ENCODE results near the gene TNKS2. TPM values are rescaled to one million over a fixed set of nuclear protein-coding genes. Genes with fewer than 3 reads are reported as not detected.

Gene TNKS2
- total RNA-seq, 6 experiments from 2014 or later = 31.2 to 36.3 (median 34.7) TPM

- no peak overlapping the region; the same call in 1 of the 2 replicates for H3K4me3 Mint-ChIP-seq
- H3K36me3 Mint-ChIP-seq (ENCODE audit: low read depth) = no peaks in the 10 kb centered on the region
- TF ChIP-seq, protein P1, sequence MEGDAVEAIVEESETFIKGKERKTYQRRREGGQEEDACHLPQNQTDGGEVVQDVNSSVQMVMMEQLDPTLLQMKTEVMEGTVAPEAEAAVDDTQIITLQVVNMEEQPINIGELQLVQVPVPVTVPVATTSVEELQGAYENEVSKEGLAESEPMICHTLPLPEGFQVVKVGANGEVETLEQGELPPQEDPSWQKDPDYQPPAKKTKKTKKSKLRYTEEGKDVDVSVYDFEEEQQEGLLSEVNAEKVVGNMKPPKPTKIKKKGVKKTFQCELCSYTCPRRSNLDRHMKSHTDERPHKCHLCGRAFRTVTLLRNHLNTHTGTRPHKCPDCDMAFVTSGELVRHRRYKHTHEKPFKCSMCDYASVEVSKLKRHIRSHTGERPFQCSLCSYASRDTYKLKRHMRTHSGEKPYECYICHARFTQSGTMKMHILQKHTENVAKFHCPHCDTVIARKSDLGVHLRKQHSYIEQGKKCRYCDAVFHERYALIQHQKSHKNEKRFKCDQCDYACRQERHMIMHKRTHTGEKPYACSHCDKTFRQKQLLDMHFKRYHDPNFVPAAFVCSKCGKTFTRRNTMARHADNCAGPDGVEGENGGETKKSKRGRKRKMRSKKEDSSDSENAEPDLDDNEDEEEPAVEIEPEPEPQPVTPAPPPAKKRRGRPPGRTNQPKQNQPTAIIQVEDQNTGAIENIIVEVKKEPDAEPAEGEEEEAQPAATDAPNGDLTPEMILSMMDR (IDR thresholded peaks at IDR 0.05) = no peak
- H3K4me1 Mint-ChIP-seq (ENCODE audit: low read depth) = peaks cover 37% of the 10 kb centered on the region
- peaks cover 5% of the 10 kb centered on the region for H3K27me3 Mint-ChIP-seq (ENCODE audit: insufficient read depth)
- no peak overlapping the region for H3K27ac Mint-ChIP-seq
- DNase-seq = no peak
- H3K9me3 Mint-ChIP-seq = no peaks in the 10 kb centered on the region
Observed at GRCh38 chr10:91884536-91884935, 86.3 kb downstream of the TNKS2 start.

DNA sequence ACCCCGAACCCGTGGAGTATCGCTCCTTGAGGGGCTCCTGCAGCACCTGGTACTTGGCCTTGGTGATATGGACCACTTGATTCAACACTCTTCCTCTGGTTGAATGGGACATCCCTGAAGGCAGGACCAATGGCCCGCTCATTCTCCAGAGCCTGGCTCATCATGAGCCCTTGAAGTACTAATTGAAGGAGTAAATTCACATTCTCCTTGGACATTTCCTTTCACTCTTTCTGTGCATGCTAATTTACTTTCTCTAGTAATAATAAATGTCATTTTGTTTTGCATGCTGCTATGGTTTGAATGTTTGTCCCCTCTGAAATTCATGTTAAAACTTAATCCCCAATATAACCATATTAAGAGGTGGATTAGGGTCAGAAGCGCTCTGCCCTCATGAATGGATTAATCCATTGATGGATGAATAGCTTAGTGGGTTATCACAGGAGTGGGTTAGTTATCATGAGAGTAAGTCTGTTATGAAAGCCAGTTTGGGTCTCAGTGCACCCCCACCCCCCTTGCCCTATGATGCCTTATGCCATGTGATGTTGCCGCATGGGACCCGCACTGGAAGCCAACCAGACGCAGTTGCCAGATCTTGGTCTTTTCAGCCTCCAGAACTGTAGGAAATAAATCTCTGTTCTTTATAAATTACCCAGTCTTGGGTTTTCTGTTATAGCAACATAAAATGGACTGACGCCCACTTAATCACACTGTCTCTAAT is 87.3 kb downstream of the TNKS2 start:
- Mint-ChIP-seq H3K9me3 (no peaks in the 10 kb centered on the region), H3K4me1 (ENCODE audit: low read depth) (peaks cover 37% of the 10 kb centered on the region), H3K36me3 (ENCODE audit: low read depth) (no peaks in the 10 kb centered on the region), H3K4me3 (no peak overlapping the region), H3K27me3 (ENCODE audit: insufficient read depth) (peaks cover 3% of the 10 kb centered on the region), H3K27ac (no peak overlapping the region)
- no peak for DNase-seq
- TF ChIP-seq, protein P1 (IDR thresholded peaks at IDR 0.05) = no peak

DNA sequence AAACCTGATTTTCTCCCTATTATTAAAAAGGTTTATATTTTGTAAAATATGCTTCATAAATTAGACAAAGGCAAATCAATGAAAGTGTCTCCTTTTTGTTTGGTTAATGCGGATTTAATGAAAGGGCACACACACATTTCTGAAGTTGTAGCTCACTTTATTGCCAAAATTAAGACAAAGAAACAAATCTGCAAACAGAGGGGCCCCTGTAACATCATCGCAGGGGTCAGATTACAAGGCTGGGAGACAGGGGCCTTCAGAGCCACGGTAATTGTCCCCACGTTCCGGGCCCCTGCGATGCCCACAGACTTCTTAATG is 88.7 kb downstream of the TNKS2 start:
- Mint-ChIP-seq H3K4me3 (peak overlapping the region; percentile 93), H3K4me1 (ENCODE audit: low read depth) (peaks cover 51% of the 10 kb centered on the region), H3K9me3 (no peaks in the 10 kb centered on the region), H3K36me3 (ENCODE audit: low read depth) (no peaks in the 10 kb centered on the region), H3K27ac (no peak overlapping the region), H3K27me3 (ENCODE audit: insufficient read depth) (no peaks in the 10 kb centered on the region; the same call in 1 of the 2 replicates)
- TF ChIP-seq, protein P1 (IDR thresholded peaks at IDR 0.05) = no peak
- DNase-seq = no peak

DNA sequence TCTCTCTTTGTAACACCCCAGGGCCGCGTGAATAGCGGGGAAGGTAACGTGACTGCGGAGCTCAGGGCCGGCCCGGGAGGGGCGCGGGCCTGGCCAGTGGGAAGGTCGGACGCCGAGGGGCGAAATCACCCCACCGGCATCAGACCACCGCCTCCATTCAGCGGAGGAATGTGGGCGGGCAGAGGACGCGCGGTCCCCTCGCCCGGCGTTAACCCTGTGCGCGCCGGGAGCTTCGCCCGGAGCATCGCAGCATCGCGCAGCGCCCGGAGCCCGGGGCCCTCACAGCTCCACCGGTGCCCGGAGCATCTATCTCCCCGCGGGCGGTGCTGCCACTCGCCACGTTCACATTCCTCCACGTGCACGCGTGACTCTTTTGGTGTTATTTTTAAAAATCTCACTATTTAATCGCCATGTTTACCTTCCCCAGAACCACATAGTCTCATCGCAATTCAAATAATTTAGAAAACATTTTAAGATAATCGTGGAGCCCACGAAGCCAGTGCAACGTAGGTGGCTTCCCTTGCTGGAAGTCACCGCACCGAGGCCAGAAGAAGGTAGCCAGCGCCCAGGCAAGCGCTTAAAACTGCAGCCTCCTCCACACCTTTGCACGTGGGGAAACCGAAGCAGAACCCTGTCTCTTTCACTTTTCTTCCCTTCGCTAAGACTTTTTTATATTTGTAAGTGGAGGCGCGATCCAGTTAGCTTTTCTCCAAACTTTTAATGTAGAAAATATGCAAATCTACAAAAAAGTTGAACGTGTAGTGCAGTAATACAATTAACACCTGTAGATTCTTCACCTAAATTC is 89.2 kb downstream of the TNKS2 start:
- no peak for DNase-seq
- H3K27ac Mint-ChIP-seq = no peak overlapping the region; the same call in 1 of the 2 replicates
- no peaks in the 10 kb centered on the region for H3K9me3 Mint-ChIP-seq
- H3K4me1 Mint-ChIP-seq (ENCODE audit: low read depth) = peaks cover 53% of the 10 kb centered on the region
- no peaks in the 10 kb centered on the region; the same call in 1 of the 2 replicates for H3K27me3 Mint-ChIP-seq (ENCODE audit: insufficient read depth)
- H3K4me3 Mint-ChIP-seq = peak overlapping the region; percentile 93
- no peaks in the 10 kb centered on the region for H3K36me3 Mint-ChIP-seq (ENCODE audit: low read depth)
- TF ChIP-seq, protein P1 (IDR thresholded peaks at IDR 0.05) = no peak

DNA sequence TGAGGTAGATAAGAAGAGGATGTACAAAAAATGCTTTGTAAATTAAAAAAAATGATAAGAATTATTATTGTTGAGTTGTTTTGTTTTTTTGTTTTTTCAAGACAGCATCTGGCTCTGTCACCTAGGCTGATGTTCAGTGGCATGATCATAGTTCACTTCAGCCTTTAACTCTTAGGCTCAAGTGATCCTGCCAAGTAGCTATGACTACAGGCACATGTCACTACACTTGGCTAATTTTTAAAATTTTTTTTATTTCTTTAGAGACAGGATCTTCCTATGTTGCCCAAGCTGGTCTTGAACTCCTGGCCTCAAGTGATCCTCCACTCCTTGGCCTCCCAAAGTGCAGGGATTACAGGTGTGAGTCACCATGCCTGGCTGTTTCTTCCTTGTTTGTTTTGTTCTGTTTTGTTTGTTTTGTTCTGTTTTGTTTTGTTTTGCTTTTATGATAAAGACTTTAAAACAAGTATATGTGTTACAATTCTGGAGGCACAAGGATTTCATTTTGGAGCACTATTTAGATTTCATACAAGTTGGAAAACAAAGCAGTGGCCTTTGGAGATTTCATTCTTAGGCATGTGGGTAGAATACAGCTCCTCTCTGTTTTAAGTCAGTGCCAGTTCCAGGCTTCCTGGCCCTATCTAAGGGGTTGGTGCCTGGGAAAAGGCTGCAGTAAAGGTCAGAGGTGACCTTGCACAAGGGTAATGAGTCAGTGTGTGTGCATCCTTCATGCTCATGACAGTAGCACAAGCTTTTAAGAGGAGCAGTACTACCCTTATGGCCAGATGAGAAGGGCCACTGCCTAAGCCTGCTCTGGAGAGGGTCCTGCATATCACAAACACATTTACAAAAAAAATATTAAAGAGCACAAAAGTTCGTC is 93.1 kb downstream of the TNKS2 start:
- Mint-ChIP-seq H3K27ac (peak overlapping the region; percentile 25; the same call in 1 of the 2 replicates), H3K4me1 (ENCODE audit: low read depth) (peaks cover 31% of the 10 kb centered on the region), H3K36me3 (ENCODE audit: low read depth) (no peaks in the 10 kb centered on the region), H3K9me3 (no peaks in the 10 kb centered on the region), H3K4me3 (no peak overlapping the region), H3K27me3 (ENCODE audit: insufficient read depth) (no peaks in the 10 kb centered on the region; the same call in 1 of the 2 replicates)
- peak; percentile 49 for DNase-seq
- TF ChIP-seq, protein P1 (IDR thresholded peaks at IDR 0.05) = no peak
